Measurements from ENCODE around the gene CHGA.

Gene CHGA

GRCh38 chr14:92906420-92906819, 16.5 kb upstream of the CHGA start:
- no peak overlapping the region for H3K9ac ChIP-seq (ENCODE audit: low read depth, low read length, poor library complexity, severe bottlenecking)
- no peaks in the 10 kb centered on the region for H4K20me1 ChIP-seq (ENCODE audit: insufficient read depth, low read length, poor library complexity, severe bottlenecking)
- H3K4me3 ChIP-seq (ENCODE audit: low read length, poor library complexity, severe bottlenecking), result no peak overlapping the region
- no peaks in the 10 kb centered on the region for H3K4me1 ChIP-seq (ENCODE audit: insufficient read depth, low read length, poor library complexity, severe bottlenecking)
- H3K9me3 ChIP-seq (ENCODE audit: insufficient read depth, low read depth, low read length), result no peaks in the 10 kb centered on the region
- no peak overlapping the region for H3K4me2 ChIP-seq (ENCODE audit: low read depth, low read length, poor library complexity, severe bottlenecking)
- no peak overlapping the region for H2AFZ ChIP-seq (ENCODE audit: low read length)
- no peaks in the 10 kb centered on the region for H3K36me3 ChIP-seq (ENCODE audit: insufficient read depth, low read length)
- no peaks in the 10 kb centered on the region for H3K27me3 ChIP-seq (ENCODE audit: insufficient read depth, low read length, poor library complexity, severe bottlenecking)
- H3F3A ChIP-seq (ENCODE audit: low read depth), result no peaks in the 10 kb centered on the region
- no peaks in the 10 kb centered on the region for H3K79me2 ChIP-seq (ENCODE audit: insufficient read depth, low read length)
- H3K9me2 ChIP-seq (replicated peaks; ENCODE audit: low read depth, low read length), result no peaks in the 10 kb centered on the region
- TF ChIP-seq CTCF (conservative IDR thresholded peaks at IDR 0.05; ENCODE audit: low read length) (no peak), EZH2phosphoT487 (IDR thresholded peaks at IDR 0.05; ENCODE audit: borderline replicate concordance) (no peak)

GRCh38 chr14:92906823-92907222, 16.1 kb upstream of the CHGA start:
- Histone ChIP-seq H3K36me3 (ENCODE audit: insufficient read depth, low read length) (no peaks in the 10 kb centered on the region), H3K4me1 (ENCODE audit: insufficient read depth, low read length, poor library complexity, severe bottlenecking) (no peaks in the 10 kb centered on the region), H3K79me2 (ENCODE audit: insufficient read depth, low read length) (no peaks in the 10 kb centered on the region), H3K4me2 (ENCODE audit: low read depth, low read length, poor library complexity, severe bottlenecking) (no peak overlapping the region), H3K4me3 (ENCODE audit: low read length, poor library complexity, severe bottlenecking) (no peak overlapping the region), H3K9me2 (replicated peaks; ENCODE audit: low read depth, low read length) (no peaks in the 10 kb centered on the region), H3K9me3 (ENCODE audit: insufficient read depth, low read depth, low read length) (no peaks in the 10 kb centered on the region), H3F3A (ENCODE audit: low read depth) (no peaks in the 10 kb centered on the region), H4K20me1 (ENCODE audit: insufficient read depth, low read length, poor library complexity, severe bottlenecking) (no peaks in the 10 kb centered on the region), H2AFZ (ENCODE audit: low read length) (no peak overlapping the region), H3K27me3 (ENCODE audit: insufficient read depth, low read length, poor library complexity, severe bottlenecking) (no peaks in the 10 kb centered on the region), H3K9ac (ENCODE audit: low read depth, low read length, poor library complexity, severe bottlenecking) (no peak overlapping the region)
- TF ChIP-seq CTCF (conservative IDR thresholded peaks at IDR 0.05; ENCODE audit: low read length), result no peak
- TF ChIP-seq EZH2phosphoT487 (IDR thresholded peaks at IDR 0.05; ENCODE audit: borderline replicate concordance), result no peak

GRCh38 chr14:92907316-92907911, 15.5 kb upstream of the CHGA start:
- H3K79me2 ChIP-seq (ENCODE audit: insufficient read depth, low read length), result no peaks in the 10 kb centered on the region
- H3K27me3 ChIP-seq (ENCODE audit: insufficient read depth, low read length, poor library complexity, severe bottlenecking), result no peaks in the 10 kb centered on the region
- H3K9me2 ChIP-seq (replicated peaks; ENCODE audit: low read depth, low read length), result no peaks in the 10 kb centered on the region
- no peaks in the 10 kb centered on the region for H4K20me1 ChIP-seq (ENCODE audit: insufficient read depth, low read length, poor library complexity, severe bottlenecking)
- H3K9me3 ChIP-seq (ENCODE audit: insufficient read depth, low read depth, low read length), result no peaks in the 10 kb centered on the region
- H3K4me1 ChIP-seq (ENCODE audit: insufficient read depth, low read length, poor library complexity, severe bottlenecking), result no peaks in the 10 kb centered on the region
- no peak overlapping the region for H3K9ac ChIP-seq (ENCODE audit: low read depth, low read length, poor library complexity, severe bottlenecking)
- H3K4me2 ChIP-seq (ENCODE audit: low read depth, low read length, poor library complexity, severe bottlenecking), result no peak overlapping the region
- H3K36me3 ChIP-seq (ENCODE audit: insufficient read depth, low read length), result no peaks in the 10 kb centered on the region
- H2AFZ ChIP-seq (ENCODE audit: low read length), result no peak overlapping the region
- TF ChIP-seq CTCF (conservative IDR thresholded peaks at IDR 0.05; ENCODE audit: low read length) (no peak), EZH2phosphoT487 (IDR thresholded peaks at IDR 0.05; ENCODE audit: borderline replicate concordance) (no peak)
- no peaks in the 10 kb centered on the region for H3F3A ChIP-seq (ENCODE audit: low read depth)
- H3K4me3 ChIP-seq (ENCODE audit: low read length, poor library complexity, severe bottlenecking), result no peak overlapping the region
